Lower leg skin (tissue), 3 donors: ENCODE data around the gene MTARC2.

Source experiments
- CTCF ChIP-seq, 3 donors: fragments of 450-650 bp; IDR thresholded peaks; one replicate each; pipeline ENCODE4 v1.5.1; 2016; ENCODE audit warnings: antibody characterized with exemption in 3 of 3, mild to moderate bottlenecking in 3 of 3, moderate library complexity in 2 of 3
- POLR2A ChIP-seq, 2 donors: fragments of 450-650 bp; IDR thresholded peaks; one replicate each; pipeline ENCODE4 v1.6.1; 2016 to 2017; ENCODE audit warnings: antibody characterized with exemption in 2 of 2, mild to moderate bottlenecking in 1 of 2, moderate library complexity in 1 of 2

GRCh38 chr1:220776254-220776653, 28.1 kb downstream of the MTARC2 start:
- no peak for TF ChIP-seq CTCF (IDR thresholded peaks at IDR 0.05)
- no peak for TF ChIP-seq POLR2A (IDR thresholded peaks at IDR 0.05)
